AG04449 (cell line): ENCODE results near the gene XPNPEP2.
A peak's percentile ranks its signal among the peaks of the same experiment; 100 is the strongest.

Experiments used
- CTCF ChIA-PET: fragments of 350-600 bp; formaldehyde crosslinking; extraction: SDS; loops from one replicate; lab custom pipeline; 2021; ENCODE audit warnings: antibody characterized with exemption; lab: Yijun Ruan, JAX
- POLR2A ChIA-PET: fragments of 400-600, 350-600 bp; formaldehyde crosslinking; extraction: SDS; loops from one replicate; lab custom pipeline; 2020; ENCODE audit warnings: antibody characterized with exemption, inconsistent platforms; lab: Yijun Ruan, JAX
- DNase-seq: peaks from one replicate; pipeline ENCODE4 v3.0.0-alpha.2; 2010; ENCODE audit warnings: low read depth, low spot score
- H3K4me3 ChIP-seq: 2 replicates; pipeline ENCODE4 v1.5.1; 2011; ENCODE audit warnings: low read depth, mild to moderate bottlenecking, control low read depth, low read length
- TF ChIP-seq, protein P1 (sequence below): IDR thresholded peaks from one replicate; pipeline ENCODE4 v1.5.1; 2011; ENCODE audit warnings: mild to moderate bottlenecking, moderate library complexity, low read length, control low read depth, inconsistent platforms; ENCODE audit not compliant: insufficient read depth; ENCODE audit errors: missing control alignments

Gene XPNPEP2

DNA sequence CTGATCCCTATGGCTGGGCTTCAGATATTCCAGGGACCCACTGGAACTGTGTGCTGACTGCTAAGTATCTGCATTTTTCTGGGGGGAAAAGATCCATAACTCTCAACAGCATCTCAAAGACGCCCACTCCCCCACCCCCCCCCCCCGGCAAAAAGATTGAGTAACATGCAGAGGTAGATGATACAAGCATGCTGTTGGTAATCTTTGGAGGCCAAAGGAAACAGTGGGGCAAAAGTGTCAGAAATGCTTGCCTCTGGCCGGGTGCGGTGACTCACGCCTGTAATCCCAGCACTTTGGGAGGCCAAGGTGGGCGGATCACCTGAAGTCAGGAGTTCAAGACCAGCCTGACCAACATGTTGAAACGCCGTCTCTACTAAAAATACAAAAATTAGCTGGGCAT is 12.2 kb downstream of the XPNPEP2 start:
- ChIA-PET CTCF (no interaction called here), POLR2A (no interaction called here)
- TF ChIP-seq, protein P1, sequence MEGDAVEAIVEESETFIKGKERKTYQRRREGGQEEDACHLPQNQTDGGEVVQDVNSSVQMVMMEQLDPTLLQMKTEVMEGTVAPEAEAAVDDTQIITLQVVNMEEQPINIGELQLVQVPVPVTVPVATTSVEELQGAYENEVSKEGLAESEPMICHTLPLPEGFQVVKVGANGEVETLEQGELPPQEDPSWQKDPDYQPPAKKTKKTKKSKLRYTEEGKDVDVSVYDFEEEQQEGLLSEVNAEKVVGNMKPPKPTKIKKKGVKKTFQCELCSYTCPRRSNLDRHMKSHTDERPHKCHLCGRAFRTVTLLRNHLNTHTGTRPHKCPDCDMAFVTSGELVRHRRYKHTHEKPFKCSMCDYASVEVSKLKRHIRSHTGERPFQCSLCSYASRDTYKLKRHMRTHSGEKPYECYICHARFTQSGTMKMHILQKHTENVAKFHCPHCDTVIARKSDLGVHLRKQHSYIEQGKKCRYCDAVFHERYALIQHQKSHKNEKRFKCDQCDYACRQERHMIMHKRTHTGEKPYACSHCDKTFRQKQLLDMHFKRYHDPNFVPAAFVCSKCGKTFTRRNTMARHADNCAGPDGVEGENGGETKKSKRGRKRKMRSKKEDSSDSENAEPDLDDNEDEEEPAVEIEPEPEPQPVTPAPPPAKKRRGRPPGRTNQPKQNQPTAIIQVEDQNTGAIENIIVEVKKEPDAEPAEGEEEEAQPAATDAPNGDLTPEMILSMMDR = no peak
- no peak overlapping the region for H3K4me3 ChIP-seq
- no peak for DNase-seq

DNA sequence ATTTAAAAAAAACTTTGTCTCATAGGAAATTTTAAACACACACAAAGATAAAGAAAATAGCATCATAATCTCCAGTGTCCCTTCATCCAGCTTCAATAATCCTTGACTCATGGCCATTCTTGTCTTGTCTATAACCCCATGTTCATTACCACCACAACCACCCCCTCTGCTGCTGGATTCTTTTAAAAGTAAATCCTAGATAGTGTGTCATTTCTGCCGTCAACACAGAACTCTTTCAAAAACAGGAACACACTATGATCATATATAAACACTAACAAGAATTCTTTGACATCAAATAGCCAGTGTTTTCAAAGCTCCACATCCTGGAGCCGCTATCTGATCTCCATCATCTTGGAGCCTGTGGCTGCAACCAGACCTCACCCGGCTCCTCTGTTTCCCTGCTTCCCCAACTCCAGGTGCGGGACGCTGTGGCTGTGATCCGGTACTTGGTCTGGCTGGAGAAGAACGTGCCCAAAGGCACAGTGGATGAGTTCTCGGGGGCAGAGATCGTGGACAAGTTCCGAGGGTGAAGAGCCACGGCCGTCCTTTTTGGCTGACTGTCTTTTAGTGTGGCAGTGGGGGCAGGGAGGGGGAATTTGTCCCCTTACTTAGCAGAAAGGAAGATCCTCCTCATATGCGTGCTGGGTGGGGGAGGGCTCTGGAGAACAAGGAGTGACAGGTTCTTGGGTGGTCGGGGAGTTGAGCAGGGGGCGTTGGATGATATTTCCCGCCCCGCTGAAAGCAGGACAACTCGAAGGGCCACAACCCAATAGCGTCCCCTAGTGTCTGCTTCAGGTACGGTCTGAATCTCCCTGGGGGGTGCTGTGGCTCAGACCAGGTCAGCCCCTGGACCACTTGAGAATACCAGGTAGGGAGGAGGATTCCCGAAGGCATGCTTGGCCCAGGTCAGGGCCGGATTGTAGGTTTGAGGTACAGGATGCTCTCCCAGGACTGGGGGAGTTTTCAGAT is 15.6 kb downstream of the XPNPEP2 start:
- no peak for DNase-seq
- TF ChIP-seq, protein P1 = peak; percentile 6
- no peak overlapping the region for H3K4me3 ChIP-seq
- POLR2A ChIA-PET = no interaction called here
- CTCF ChIA-PET = interaction anchor here (1.0 to 1.4 kb wide), 3 partner anchors 15 to 33 kb away, joined by 3 to 4 read pairs (median 3); partner anchors contain the start of gene XPNPEP2

DNA sequence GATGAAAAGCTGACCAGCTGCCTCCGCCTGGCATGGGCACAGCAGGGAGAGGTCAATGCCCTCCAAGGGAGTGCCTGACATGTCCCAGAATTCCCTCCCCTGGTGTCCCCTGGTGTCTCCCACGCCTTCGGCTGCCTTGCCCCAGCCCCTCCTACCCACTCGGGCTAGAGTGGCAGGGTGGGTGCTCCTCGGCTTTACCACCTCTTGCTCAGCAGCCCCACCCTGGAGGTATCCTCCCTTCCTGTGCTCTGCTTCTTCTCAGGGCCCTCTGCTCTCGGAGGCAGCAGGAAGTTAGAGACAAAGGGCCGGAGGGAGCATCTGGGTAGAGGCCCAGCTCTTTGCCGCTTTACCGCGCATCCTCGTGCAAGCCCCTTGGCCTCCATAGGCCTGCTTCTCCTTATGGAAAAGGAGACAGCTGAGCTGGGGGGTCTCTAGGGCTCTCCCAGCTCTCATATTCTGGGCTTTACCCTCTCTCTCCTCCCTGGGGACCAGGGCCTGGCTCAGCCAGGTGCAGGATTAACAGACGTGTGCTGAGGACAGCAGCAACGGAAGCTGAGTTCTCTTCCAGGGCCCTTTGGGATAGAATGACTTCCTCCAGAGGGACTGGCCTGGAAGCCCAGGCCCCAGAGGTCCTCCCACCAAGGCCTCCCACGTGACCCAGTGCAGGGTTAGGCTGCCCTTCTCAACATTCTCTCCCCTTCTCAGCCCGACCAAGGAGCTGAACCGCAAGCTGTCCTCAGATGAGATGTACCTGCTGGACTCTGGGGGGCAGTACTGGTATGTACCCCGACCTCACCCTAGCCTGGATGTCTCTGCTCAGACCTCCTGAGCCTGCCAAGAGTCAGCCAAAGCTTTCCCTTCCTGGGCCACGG is 17.2 kb downstream of the XPNPEP2 start:
- TF ChIP-seq, protein P1 = no peak

DNA sequence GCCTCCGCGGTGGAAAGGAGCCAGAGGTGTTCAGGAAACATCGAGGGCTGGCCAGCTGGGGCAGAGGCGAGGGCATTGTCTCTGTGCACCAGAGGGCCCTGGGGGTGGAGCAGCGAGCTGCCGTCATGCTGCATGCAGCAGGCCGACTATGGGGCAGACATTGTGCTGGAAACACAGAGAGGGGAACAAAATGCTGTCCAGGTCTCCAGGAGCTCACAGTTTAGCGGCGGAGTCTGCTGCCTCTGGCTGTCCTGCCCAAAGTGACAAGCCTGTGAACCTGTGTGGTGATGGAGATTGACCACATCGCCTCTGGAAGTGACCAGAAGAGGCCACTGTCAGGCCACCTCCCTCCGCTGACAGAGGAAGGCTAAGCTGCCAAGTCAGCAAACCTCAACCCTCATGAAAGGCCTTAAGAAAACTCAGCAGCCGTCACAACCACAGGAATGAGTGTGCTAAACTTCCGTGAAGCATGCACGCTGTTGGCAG is 20.8 kb downstream of the XPNPEP2 start:
- peak; percentile 47 for DNase-seq
- CTCF ChIA-PET = interaction anchor here (0.6 kb wide), 1 partner anchor 301 kb away, joined by 3 read pairs; no protein-coding TSS in a partner anchor

More for the DNA sequence above, 17.2 kb downstream of the XPNPEP2 start:
- ChIA-PET POLR2A (no interaction called here), CTCF (interaction anchor here (1.0 kb wide), 1 partner anchor 17 kb away, joined by 3 read pairs; the partner anchor contains the start of gene XPNPEP2)
- DNase-seq = no peak
- no peak overlapping the region for H3K4me3 ChIP-seq

DNA sequence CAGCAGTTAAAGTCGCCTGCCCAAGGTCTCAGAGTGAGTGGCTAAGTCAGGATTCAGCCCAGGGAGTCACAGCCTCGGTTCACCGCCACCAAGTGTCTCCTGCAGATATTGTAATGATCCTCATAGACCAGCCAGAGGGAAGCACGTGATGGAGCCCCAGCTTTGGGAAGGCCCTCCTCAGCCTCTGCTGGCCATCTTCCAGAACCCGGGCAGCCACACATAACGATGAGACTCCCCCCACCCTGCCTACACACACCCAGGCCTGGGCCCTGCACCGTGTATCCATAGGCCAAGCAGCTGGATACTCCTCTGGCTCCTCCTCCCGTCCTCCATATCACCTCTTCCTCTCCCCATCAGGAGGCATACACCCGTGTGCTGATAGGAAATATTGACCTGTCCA is 21.4 kb downstream of the XPNPEP2 start:
- ChIA-PET CTCF (interaction anchor here (0.6 kb wide), 1 partner anchor 300 kb away, joined by 3 read pairs; no protein-coding TSS in a partner anchor), POLR2A (no interaction called here)
- no peak for DNase-seq
- no peak overlapping the region for H3K4me3 ChIP-seq
- TF ChIP-seq, protein P1 = no peak

More for the DNA sequence above, 20.8 kb downstream of the XPNPEP2 start:
- TF ChIP-seq, protein P1 = no peak
- no peak overlapping the region for H3K4me3 ChIP-seq
- POLR2A ChIA-PET = no interaction called here
